Endothelial cell of umbilical vein (primary cell): Measurements from ENCODE around the gene KRT79. TPM values are rescaled to one million over a fixed set of nuclear protein-coding genes. Genes with fewer than 3 reads are reported as not detected.

Experiments
- BruUV-seq: library from RNA; stranded (reverse); fragments of 400-500 nt; replicated peaks from 2 replicates; lab custom pipeline; 2021; lab: Mats Ljungman, UMichigan
- CTCF ChIA-PET: fragments of 300-600, 350-600 bp; sonication (Branson Sonifier 250); formaldehyde crosslinking; loops from one replicate; lab custom pipeline; 2021; ENCODE audit warnings: antibody characterized with exemption, inconsistent platforms; lab: Charles Lee
- POLR2A ChIA-PET: fragments of 300-600, 350-600 bp; sonication (Branson Sonifier 250); formaldehyde crosslinking; loops from one replicate; lab custom pipeline; 2021; ENCODE audit warnings: antibody characterized with exemption, inconsistent platforms; lab: Charles Lee
- DNase-seq: peaks from one replicate; pipeline ENCODE4 v3.0.0-alpha.2; 2011; ENCODE audit warnings: low read depth, low spot score
- FAIRE-seq: peaks from 2 replicates; lab custom pipeline; 2011; peaks lifted over from hg19 to GRCh38; lab: Jason Lieb, UNC
- H2AFZ ChIP-seq: 2 replicates; pipeline ENCODE4 v1.6.0; 2012; ENCODE audit warnings: low read depth, low read length, control low read depth, inconsistent platforms
- H3K27ac ChIP-seq: 2 replicates; pipeline ENCODE4 v1.5.1; 2011; ENCODE audit warnings: low read depth, mild to moderate bottlenecking, control low read depth, low read length, moderate library complexity; ENCODE audit not compliant: insufficient read depth
- H3K27me3 ChIP-seq, 2 experiments: 2 replicates each; pipeline versions ENCODE4 v1.6.0 to v1.6.1; 2011; ENCODE audit warnings: low read length in 2 of 2, mixed read lengths in 1 of 2; ENCODE audit not compliant: control insufficient read depth in 2 of 2, insufficient read depth in 2 of 2
- H3K36me3 ChIP-seq, 2 experiments: 2 replicates in 1 of 2; 3 replicates in 1 of 2; pipeline ENCODE4 v1.5.1; 2011; ENCODE audit warnings: low read length in 2 of 2, mild to moderate bottlenecking in 1 of 2, moderate library complexity in 1 of 2; ENCODE audit not compliant: control insufficient read depth in 2 of 2, insufficient read depth in 2 of 2; ENCODE audit errors: extremely low read depth in 1 of 2
- H3K4me1 ChIP-seq: 3 replicates; pipeline ENCODE4 v1.5.1; 2011; ENCODE audit warnings: mild to moderate bottlenecking, low read length; ENCODE audit not compliant: control insufficient read depth, insufficient read depth; ENCODE audit errors: extremely low read depth
- H3K4me2 ChIP-seq: 2 replicates; pipeline ENCODE4 v1.6.1; 2011; ENCODE audit warnings: low read length, control low read depth, mixed read lengths; ENCODE audit not compliant: insufficient read depth
- H3K4me3 ChIP-seq, 3 experiments: fragments of 200-600 bp in 1 of 3; sonication (generic), shearing (Covaris generic) in 1 of 3; replicated peaks in 1 of 3; 2 replicates each; pipeline ENCODE4 v1.5.1; 2011 to 2016; ENCODE audit warnings: control low read depth in 3 of 3, low read length in 3 of 3, mild to moderate bottlenecking in 2 of 3, inconsistent platforms in 1 of 3, low read depth in 1 of 3, moderate library complexity in 1 of 3; ENCODE audit not compliant: insufficient read depth in 1 of 3
- H3K79me2 ChIP-seq: 2 replicates; pipeline ENCODE4 v1.6.0; 2012; ENCODE audit warnings: low read length, inconsistent platforms; ENCODE audit not compliant: control insufficient read depth, insufficient read depth
- H3K9ac ChIP-seq: replicated peaks from 2 replicates; pipeline ENCODE3; 2011; ENCODE audit warnings: low read length, control low read depth; ENCODE audit not compliant: insufficient read depth; ENCODE audit errors: extremely low read depth
- H3K9me1 ChIP-seq: replicated peaks from 3 replicates; pipeline ENCODE4 v1.6.0; 2011; ENCODE audit warnings: mild to moderate bottlenecking, low read length; ENCODE audit not compliant: control insufficient read depth, insufficient read depth; ENCODE audit errors: extremely low read depth
- H3K9me3 ChIP-seq: replicated peaks from 2 replicates; pipeline ENCODE4 v1.5.1; 2012; ENCODE audit warnings: low read length, inconsistent platforms; ENCODE audit not compliant: control insufficient read depth, insufficient read depth
- H4K20me1 ChIP-seq: replicated peaks from 2 replicates; pipeline ENCODE3; 2011; ENCODE audit warnings: mild to moderate bottlenecking, low read length; ENCODE audit not compliant: control insufficient read depth, insufficient read depth; ENCODE audit errors: extremely low read depth
- EZH2 ChIP-seq: IDR thresholded peaks from 2 replicates; pipeline ENCODE4 v1.6.1; 2012; ENCODE audit warnings: borderline replicate concordance, low read depth, mild to moderate bottlenecking, moderate library complexity, low read length, inconsistent platforms; ENCODE audit not compliant: severe bottlenecking
- FOS ChIP-seq: IDR thresholded peaks from 2 replicates; pipeline ENCODE4 v1.6.1; 2011; ENCODE audit warnings: mild to moderate bottlenecking, low read length, moderate library complexity, borderline replicate concordance; ENCODE audit not compliant: insufficient read depth
- GATA2 ChIP-seq: IDR thresholded peaks from 2 replicates; pipeline ENCODE4 v1.7.0; 2011; ENCODE audit warnings: low read depth, mild to moderate bottlenecking, moderate library complexity, mixed read lengths, low read length; ENCODE audit not compliant: insufficient read length, insufficient read depth
- JUN ChIP-seq: IDR thresholded peaks from 2 replicates; pipeline ENCODE4 v1.6.1; 2011; ENCODE audit warnings: borderline replicate concordance, low read depth; ENCODE audit not compliant: insufficient read length, insufficient read depth
- MYC ChIP-seq: IDR thresholded peaks from one replicate; pipeline ENCODE4 v1.6.1; 2011; ENCODE audit warnings: mild to moderate bottlenecking, low read depth, low read length
- POLR2A ChIP-seq: IDR thresholded peaks from 2 replicates; pipeline ENCODE4 v1.6.1; 2012; ENCODE audit warnings: low read depth, mild to moderate bottlenecking, control low read depth, low read length
- POLR2AphosphoS5 ChIP-seq: IDR thresholded peaks from 2 replicates; pipeline ENCODE4 v1.6.1; 2012; ENCODE audit warnings: low read depth, mild to moderate bottlenecking, control low read depth, low read length, moderate library complexity; ENCODE audit not compliant: insufficient read depth
- dilution Hi-C: fragments of 300-500 bp; cut with MboI; formaldehyde crosslinking; loops from one replicate; pipeline ENCODE4 v1.15.0; 2019; ENCODE audit warnings: low sequenced_read_pairs; ENCODE audit not compliant: extremely low pct_ligation_motif_present
- intact Hi-C: fragments of 100-400 bp; cut with micrococcal nuclease; formaldehyde crosslinking; loops from one replicate; pipeline ENCODE4 v1.10.0; 2022
- polyA plus RNA-seq, 4 experiments: library from polyadenylated mRNA; depleted of rRNA in 3 of 4; stranded (reverse) in 3 of 4; unstranded in 1 of 4; fragments of >200 nt; gene quantifications; 2 replicates each; pipeline versions ENCODE4 v1.2.1 to v1.2.3, GENCODE V29; 2011 to 2012; ENCODE audit warnings: missing spikeins in 1 of 4
- total RNA-seq: library from RNA; stranded (reverse); gene quantifications from 2 replicates; pipeline ENCODE4 v1.2.3, GENCODE V29; 2021
- TF ChIP-seq, protein P1 (sequence below): IDR thresholded peaks from 2 replicates; pipeline ENCODE4 v1.6.1; 2011; ENCODE audit not compliant: insufficient read depth, insufficient read length
- TF ChIP-seq, protein P2 (sequence below), 2 donors: IDR thresholded peaks; 1 replicate in 1 of 2; 2 replicates in 1 of 2; pipeline ENCODE4 v1.5.1; 2011; ENCODE audit warnings: low read length in 2 of 2, mild to moderate bottlenecking in 2 of 2, moderate library complexity in 2 of 2, control low read depth in 1 of 2, inconsistent platforms in 1 of 2, low read depth in 1 of 2; ENCODE audit not compliant: insufficient read depth in 1 of 2; ENCODE audit errors: extremely low read depth in 1 of 2

KRT79 gene
- total and polyA plus RNA-seq, 2 donors (not counting 3 experiments of a cell fraction or from before 2014, with no cell fraction given) = not detected

- BruUV-seq = no TSS peak
- H2AFZ ChIP-seq = no peak overlapping the region
- no peak overlapping the region for H3K4me3 ChIP-seq
- no peaks in the 10 kb centered on the region for H3K4me1 ChIP-seq
- TF ChIP-seq POLR2AphosphoS5 (no peak), FOS (no peak), EZH2 (no peak), POLR2A (no peak), JUN (no peak), GATA2 (no peak), MYC (no peak)
- TF ChIP-seq, protein P1, sequence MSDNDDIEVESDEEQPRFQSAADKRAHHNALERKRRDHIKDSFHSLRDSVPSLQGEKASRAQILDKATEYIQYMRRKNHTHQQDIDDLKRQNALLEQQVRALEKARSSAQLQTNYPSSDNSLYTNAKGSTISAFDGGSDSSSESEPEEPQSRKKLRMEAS = no peak
- TF ChIP-seq, protein P2, sequence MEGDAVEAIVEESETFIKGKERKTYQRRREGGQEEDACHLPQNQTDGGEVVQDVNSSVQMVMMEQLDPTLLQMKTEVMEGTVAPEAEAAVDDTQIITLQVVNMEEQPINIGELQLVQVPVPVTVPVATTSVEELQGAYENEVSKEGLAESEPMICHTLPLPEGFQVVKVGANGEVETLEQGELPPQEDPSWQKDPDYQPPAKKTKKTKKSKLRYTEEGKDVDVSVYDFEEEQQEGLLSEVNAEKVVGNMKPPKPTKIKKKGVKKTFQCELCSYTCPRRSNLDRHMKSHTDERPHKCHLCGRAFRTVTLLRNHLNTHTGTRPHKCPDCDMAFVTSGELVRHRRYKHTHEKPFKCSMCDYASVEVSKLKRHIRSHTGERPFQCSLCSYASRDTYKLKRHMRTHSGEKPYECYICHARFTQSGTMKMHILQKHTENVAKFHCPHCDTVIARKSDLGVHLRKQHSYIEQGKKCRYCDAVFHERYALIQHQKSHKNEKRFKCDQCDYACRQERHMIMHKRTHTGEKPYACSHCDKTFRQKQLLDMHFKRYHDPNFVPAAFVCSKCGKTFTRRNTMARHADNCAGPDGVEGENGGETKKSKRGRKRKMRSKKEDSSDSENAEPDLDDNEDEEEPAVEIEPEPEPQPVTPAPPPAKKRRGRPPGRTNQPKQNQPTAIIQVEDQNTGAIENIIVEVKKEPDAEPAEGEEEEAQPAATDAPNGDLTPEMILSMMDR (IDR thresholded peaks at IDR 0.05; ENCODE audit: extremely low read depth in 1 of 2, insufficient read depth in 1 of 2, low read depth in 1 of 2, low read length in 2 of 2) = no peak
- H3K79me2 ChIP-seq = no peaks in the 10 kb centered on the region
- H3K27ac ChIP-seq = no peak overlapping the region
- FAIRE-seq = no peak
- no peak overlapping the region for H3K4me2 ChIP-seq
- ChIA-PET POLR2A (no interaction called here), CTCF (no interaction called here)
- no peak overlapping the region for H3K9ac ChIP-seq
- no peak for DNase-seq
- intact Hi-C loops (no loop called here), dilution Hi-C loops (no loop called here)
- peaks cover 0 to 1% of the 10 kb centered on the region in 2 experiments for H3K27me3 ChIP-seq
- H4K20me1 ChIP-seq = no peaks in the 10 kb centered on the region
- H3K9me3 ChIP-seq = no peaks in the 10 kb centered on the region
- no peaks in the 10 kb centered on the region for H3K9me1 ChIP-seq
- H3K36me3 ChIP-seq = no peaks in the 10 kb centered on the region
Observed at GRCh38 chr12:52817003-52817698, 17.0 kb downstream of the KRT79 start.
